ENCODE measurements around the gene POLN. TPM values are rescaled to one million over a fixed set of nuclear protein-coding genes. Genes with fewer than 3 reads are reported as not detected.

Gene POLN
- total RNA-seq, 3 donors from 2014 or later (not counting 1 experiment from before 2014, with no cell fraction given): 2.6 to 6.9 (median 3.3) TPM

GRCh38 chr4:2067446-2068197 lies 174.3 kb downstream of the POLN start:
- Mint-ChIP-seq H3K27ac (no peak overlapping the region), H3K27me3 (ENCODE audit: low read depth in 2 of 2) (no peaks in the 10 kb centered on the region), H3K9me3 (no peaks in the 10 kb centered on the region), H3K4me1 (no peaks in the 10 kb centered on the region), H3K4me3 (no peak overlapping the region), H3K36me3 (no peaks in the 10 kb centered on the region)
- intact Hi-C loops (cut with micrococcal nuclease): no loop called here
- H3K4me3 ChIP-seq (ENCODE audit: low read length): no peak overlapping the region
- 87% methylated on average over 26 of the region's 26 CpGs for WGBS (ENCODE audit: insufficient coverage)
- ATAC-seq: no peak
- TF ChIP-seq CTCF (IDR thresholded peaks at IDR 0.05): no peak
- H3K9me3 ChIP-seq (ENCODE audit: control insufficient read depth, insufficient read depth, low read length): no peaks in the 10 kb centered on the region
- no peak for DNase-seq
- H3K27me3 ChIP-seq (ENCODE audit: control insufficient read depth, insufficient read depth, low read length): no peaks in the 10 kb centered on the region
- H3K36me3 ChIP-seq (ENCODE audit: control insufficient read depth, insufficient read depth, low read length): no peaks in the 10 kb centered on the region
- H3K27ac ChIP-seq (ENCODE audit: low read length): no peak overlapping the region
- H3K4me1 ChIP-seq (ENCODE audit: control insufficient read depth, insufficient read depth, low read length): no peaks in the 10 kb centered on the region

GRCh38 chr4:2066571-2067445 lies 175.1 kb downstream of the POLN start:
- H3K4me1 Mint-ChIP-seq: no peaks in the 10 kb centered on the region
- TF ChIP-seq CTCF (IDR thresholded peaks at IDR 0.05): no peak
- no peak overlapping the region for H3K4me3 Mint-ChIP-seq
- H3K4me1 ChIP-seq (ENCODE audit: control insufficient read depth, insufficient read depth, low read length): no peaks in the 10 kb centered on the region
- intact Hi-C loops (cut with micrococcal nuclease): no loop called here
- H3K27me3 Mint-ChIP-seq (ENCODE audit: low read depth in 2 of 2): peaks cover 0 to 4% of the 10 kb centered on the region in 2 donors
- no peaks in the 10 kb centered on the region for H3K9me3 Mint-ChIP-seq
- H3K36me3 ChIP-seq (ENCODE audit: control insufficient read depth, insufficient read depth, low read length): no peaks in the 10 kb centered on the region
- H3K36me3 Mint-ChIP-seq: no peaks in the 10 kb centered on the region
- H3K27ac Mint-ChIP-seq: no peak overlapping the region
- H3K27me3 ChIP-seq (ENCODE audit: control insufficient read depth, insufficient read depth, low read length): no peaks in the 10 kb centered on the region
- 89% methylated on average over 29 of the region's 29 CpGs for WGBS (ENCODE audit: insufficient coverage)
- DNase-seq (no peak), ATAC-seq (no peak)
- no peak overlapping the region for H3K27ac ChIP-seq (ENCODE audit: low read length)
- H3K4me3 ChIP-seq (ENCODE audit: low read length): no peak overlapping the region
- no peaks in the 10 kb centered on the region for H3K9me3 ChIP-seq (ENCODE audit: control insufficient read depth, insufficient read depth, low read length)

- Histone ChIP-seq H3K36me3 (ENCODE audit: control insufficient read depth, insufficient read depth, low read length) (no peaks in the 10 kb centered on the region), H3K4me1 (ENCODE audit: control insufficient read depth, insufficient read depth, low read length) (no peaks in the 10 kb centered on the region), H3K27ac (ENCODE audit: low read length) (no peak overlapping the region), H3K4me3 (ENCODE audit: low read length) (no peak overlapping the region), H3K9me3 (ENCODE audit: control insufficient read depth, insufficient read depth, low read length) (no peaks in the 10 kb centered on the region), H3K27me3 (ENCODE audit: control insufficient read depth, insufficient read depth, low read length) (no peaks in the 10 kb centered on the region)
- WGBS (ENCODE audit: insufficient coverage): 92% methylated on average over 15 of the region's 15 CpGs
- no peak for TF ChIP-seq CTCF (IDR thresholded peaks at IDR 0.05)
- DNase-seq (no peak), ATAC-seq (no peak)
- no peaks in the 10 kb centered on the region for H3K36me3 Mint-ChIP-seq
- no peak overlapping the region for H3K27ac Mint-ChIP-seq
- no peak overlapping the region for H3K4me3 Mint-ChIP-seq
- intact Hi-C loops (cut with micrococcal nuclease): no loop called here
- no peaks in the 10 kb centered on the region for H3K9me3 Mint-ChIP-seq
- peaks cover 0 to 6% of the 10 kb centered on the region in 2 donors for H3K27me3 Mint-ChIP-seq (ENCODE audit: low read depth in 2 of 2)
- H3K4me1 Mint-ChIP-seq: no peaks in the 10 kb centered on the region
Measured at GRCh38 chr4:2066011-2066551, 175.8 kb downstream of the POLN start.

Measured in natural killer cell (primary cell).